Kidney epithelial cell (primary cell): ENCODE data around the gene HAGH. TPM values are rescaled to one million over a fixed set of nuclear protein-coding genes. Genes with fewer than 3 reads are reported as not detected.

Source experiments
- DNase-seq: peaks from one replicate; pipeline ENCODE4 v3.0.0-alpha.2; 2010; ENCODE audit warnings: low read depth
- H3K27me3 ChIP-seq: 2 replicates; pipeline ENCODE4 v1.6.0; 2011; ENCODE audit warnings: low read length; ENCODE audit not compliant: control insufficient read depth, insufficient read depth
- H3K36me3 ChIP-seq: 2 replicates; pipeline ENCODE4 v1.5.1; 2011; ENCODE audit warnings: low read length; ENCODE audit not compliant: control insufficient read depth, insufficient read depth
- H3K4me3 ChIP-seq: 2 replicates; pipeline ENCODE4 v1.5.1; 2011; ENCODE audit warnings: low read depth, mild to moderate bottlenecking, control low read depth, low read length
- CTCF ChIP-seq: IDR thresholded peaks from 2 replicates; pipeline ENCODE4 v1.5.1; 2011; ENCODE audit warnings: mild to moderate bottlenecking, moderate library complexity, low read length, control low read depth, inconsistent platforms; ENCODE audit not compliant: insufficient read depth, poor library complexity, severe bottlenecking
- total RNA-seq: library from RNA; depleted of rRNA; stranded (reverse); fragments of >200 nt; gene quantifications from 2 replicates; pipeline ENCODE4 v1.2.3, GENCODE V29; 2015

The HAGH gene
- total RNA-seq, 1 donor from 2014 or later: 62.8 TPM

GRCh38 chr16:1788095-1788707 lies 38.4 kb downstream of the HAGH start:
- Histone ChIP-seq H3K36me3 (no peaks in the 10 kb centered on the region), H3K4me3 (no peak overlapping the region), H3K27me3 (no peaks in the 10 kb centered on the region)
- no peak for DNase-seq
- TF ChIP-seq CTCF: no peak

GRCh38 chr16:1787322-1788094 lies 39.1 kb downstream of the HAGH start:
- no peaks in the 10 kb centered on the region for H3K36me3 ChIP-seq
- DNase-seq: no peak
- H3K27me3 ChIP-seq: no peaks in the 10 kb centered on the region
- TF ChIP-seq CTCF: no peak
- H3K4me3 ChIP-seq: no peak overlapping the region

- no peaks in the 10 kb centered on the region for H3K27me3 ChIP-seq
- no peaks in the 10 kb centered on the region for H3K36me3 ChIP-seq
- no peak overlapping the region for H3K4me3 ChIP-seq
- DNase-seq: no peak
- TF ChIP-seq CTCF: no peak
Measured at GRCh38 chr16:1787056-1787321, 39.6 kb downstream of the HAGH start.

- DNase-seq: no peak
- no peaks in the 10 kb centered on the region for H3K36me3 ChIP-seq
- TF ChIP-seq CTCF: no peak
- H3K27me3 ChIP-seq: no peaks in the 10 kb centered on the region
- H3K4me3 ChIP-seq: no peak overlapping the region
Measured at GRCh38 chr16:1786242-1787055, 40.2 kb downstream of the HAGH start.

GRCh38 chr16:1785846-1786170 lies 40.8 kb downstream of the HAGH start:
- Histone ChIP-seq H3K36me3 (no peaks in the 10 kb centered on the region), H3K27me3 (no peaks in the 10 kb centered on the region), H3K4me3 (no peak overlapping the region)
- no peak for TF ChIP-seq CTCF
- DNase-seq: no peak
